BJ (cell line): ENCODE data around the gene PTGFRN. TPM values are rescaled to one million over a fixed set of nuclear protein-coding genes. Genes with fewer than 3 reads are reported as not detected.

Source experiments
- CTCF ChIA-PET: fragments of 350-600 bp; formaldehyde crosslinking; extraction: SDS; loops from one replicate; lab custom pipeline; 2021; ENCODE audit warnings: antibody characterized with exemption, inconsistent platforms; lab: Yijun Ruan, JAX
- POLR2A ChIA-PET: fragments of 300-600 bp; sonication (Branson Sonifier 250); formaldehyde crosslinking; extraction: SDS; loops from one replicate; lab custom pipeline; 2021; ENCODE audit warnings: antibody characterized with exemption; lab: Charles Lee
- DNase-seq: peaks from one replicate; pipeline ENCODE4 v3.0.0-alpha.2; 2011; ENCODE audit warnings: low read depth
- H3K27me3 ChIP-seq: 2 replicates; pipeline ENCODE4 v1.6.0; 2011; ENCODE audit warnings: low read length; ENCODE audit not compliant: control insufficient read depth, insufficient read depth
- H3K36me3 ChIP-seq: 2 replicates; pipeline ENCODE4 v1.5.1; 2011; ENCODE audit warnings: low read length; ENCODE audit not compliant: control insufficient read depth, insufficient read depth
- H3K4me3 ChIP-seq: 2 replicates; pipeline ENCODE4 v1.5.1; 2011; ENCODE audit warnings: low read depth, mild to moderate bottlenecking, control low read depth, low read length
- CTCF ChIP-seq: IDR thresholded peaks from 2 replicates; pipeline ENCODE4 v1.5.1; 2011; ENCODE audit warnings: low read depth, mild to moderate bottlenecking, control low read depth, inconsistent platforms, low read length, moderate library complexity; ENCODE audit not compliant: insufficient read depth
- polyA plus RNA-seq: library from polyadenylated mRNA; depleted of rRNA; stranded (reverse); fragments of >200 nt; gene quantifications from 2 replicates; pipeline ENCODE4 v1.2.3, GENCODE V29; 2011

The PTGFRN gene
- polyA plus RNA-seq, 1 experiment: 3.1 TPM

GRCh38 chr1:117008656-117009055, 98.9 kb downstream of the PTGFRN start:
- CTCF ChIA-PET: no interaction called here
- no peak for TF ChIP-seq CTCF
- POLR2A ChIA-PET: no interaction called here
- Histone ChIP-seq H3K4me3 (no peak overlapping the region), H3K36me3 (no peaks in the 10 kb centered on the region), H3K27me3 (no peaks in the 10 kb centered on the region; the same call in 1 of the 2 replicates)
- DNase-seq: no peak

GRCh38 chr1:117009132-117009531, 99.4 kb downstream of the PTGFRN start:
- no peaks in the 10 kb centered on the region for H3K36me3 ChIP-seq
- ChIA-PET CTCF (interaction anchor here (0.7 kb wide), 1 partner anchor 16 kb away, joined by 3 read pairs; no protein-coding TSS in a partner anchor), POLR2A (no interaction called here)
- DNase-seq: no peak
- no peaks in the 10 kb centered on the region; the same call in 1 of the 2 replicates for H3K27me3 ChIP-seq
- no peak for TF ChIP-seq CTCF
- H3K4me3 ChIP-seq: no peak overlapping the region

- no peak overlapping the region for H3K4me3 ChIP-seq
- no peak for TF ChIP-seq CTCF
- H3K36me3 ChIP-seq: no peaks in the 10 kb centered on the region
- H3K27me3 ChIP-seq: no peaks in the 10 kb centered on the region; the same call in 1 of the 2 replicates
- no peak for DNase-seq
- ChIA-PET POLR2A (no interaction called here), CTCF (interaction anchor here (1.0 to 1.5 kb wide), 3 partner anchors 9 to 35 kb away, joined by 3 read pairs; no protein-coding TSS in a partner anchor)
Measured at GRCh38 chr1:117010310-117010969, 100.7 kb downstream of the PTGFRN start.

- H3K4me3 ChIP-seq: no peak overlapping the region
- DNase-seq: no peak
- CTCF ChIA-PET: interaction anchor here (1.0 to 1.5 kb wide), 3 partner anchors 8 to 34 kb away, joined by 3 read pairs; no protein-coding TSS in a partner anchor
- POLR2A ChIA-PET: no interaction called here
- no peaks in the 10 kb centered on the region; the same call in 1 of the 2 replicates for H3K27me3 ChIP-seq
- no peak for TF ChIP-seq CTCF
- no peaks in the 10 kb centered on the region for H3K36me3 ChIP-seq
Measured at GRCh38 chr1:117011334-117011733, 101.6 kb downstream of the PTGFRN start.

GRCh38 chr1:117013309-117013858, 103.7 kb downstream of the PTGFRN start:
- TF ChIP-seq CTCF: no peak
- CTCF ChIA-PET: no interaction called here
- no peak for DNase-seq
- Histone ChIP-seq H3K36me3 (no peaks in the 10 kb centered on the region), H3K4me3 (no peak overlapping the region), H3K27me3 (no peaks in the 10 kb centered on the region; the same call in 1 of the 2 replicates)
- POLR2A ChIA-PET: no interaction called here
